NCI-H1092 (cell line): ENCODE data around the gene SOS1.
"Not testable (repeated sequence)": the region's sequence is repeated elsewhere in the genome, so short reads cannot be mapped to it uniquely, and the experiment has no call there.

Source experiments
- DNase-seq: peaks from one replicate; lab custom pipeline; 2025; lab: John Stamatoyannopoulos, UW

The SOS1 gene

GRCh38 chr2:39120771-39121522 is at the start of gene SOS1:
Gene SOS1, minus strand, starts transcription at chr2:39121051. Its CDS starts 629 bp downstream, at chr2:39120422.
- DNase-seq, result peak; percentile 91

- no peak for DNase-seq
Observed at GRCh38 chr2:39164089-39164488, 43.2 kb upstream of the SOS1 start.

- DNase-seq, result no peak
Observed at GRCh38 chr2:39160982-39161381, 40.1 kb upstream of the SOS1 start.

DNA sequence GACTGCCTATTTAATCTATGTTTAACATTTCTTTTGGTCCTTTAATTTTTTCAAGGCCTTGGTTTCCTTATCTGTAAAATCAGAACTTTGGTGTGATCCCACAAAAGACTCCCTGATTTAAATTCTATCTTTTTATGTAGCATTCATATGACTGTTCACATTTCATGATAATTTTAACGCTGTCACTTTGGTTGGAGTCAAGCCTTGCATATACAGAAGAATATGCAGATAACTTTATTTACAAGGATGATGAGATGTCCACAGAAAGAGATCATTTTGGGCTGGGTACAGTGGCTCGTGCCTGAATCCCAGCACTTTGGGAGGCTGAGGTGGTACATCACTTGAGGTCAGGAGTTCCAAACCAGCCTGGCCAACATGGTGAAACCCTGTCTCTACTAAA is 38.4 kb upstream of the SOS1 start:
- no peak for DNase-seq

DNA sequence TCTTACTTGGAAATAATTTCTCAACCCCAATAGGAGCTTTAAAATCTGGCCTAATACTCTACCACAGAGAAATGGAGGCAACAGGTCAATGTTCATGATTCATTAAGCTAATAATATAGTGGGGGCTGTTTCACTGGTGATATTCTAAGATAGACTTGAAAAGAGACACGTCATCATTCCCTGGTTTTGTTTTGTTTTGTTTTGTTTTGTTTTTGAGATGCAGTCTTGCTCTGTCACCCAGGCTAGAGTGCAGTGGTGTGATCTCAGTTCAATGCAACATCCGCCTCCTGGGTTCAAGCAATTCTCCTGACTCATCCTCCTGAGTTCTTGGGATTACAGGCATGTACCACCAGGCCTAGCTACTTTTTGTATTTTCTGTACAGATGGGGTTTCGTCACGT is 37.5 kb upstream of the SOS1 start:
- no peak for DNase-seq

DNA sequence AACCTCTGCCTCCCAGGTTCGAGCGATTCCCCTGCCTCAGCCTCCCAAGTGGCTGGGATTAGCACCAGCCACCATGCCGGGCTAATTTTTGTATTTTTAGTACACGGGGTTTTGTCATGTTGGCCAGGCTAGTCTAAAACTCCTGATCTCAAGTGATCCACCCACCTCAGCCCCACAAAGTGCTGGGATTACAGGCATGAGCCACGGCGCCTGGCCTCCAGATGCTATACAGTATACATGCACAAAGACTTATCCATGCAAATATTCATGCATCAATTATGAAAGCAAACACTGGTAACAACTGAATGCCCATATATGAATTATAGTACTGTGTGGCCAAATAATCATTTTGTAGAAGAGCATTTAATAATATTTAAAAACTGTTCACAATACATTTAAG is 36.0 kb upstream of the SOS1 start:
- DNase-seq, result no peak

- no peak for DNase-seq
Observed at GRCh38 chr2:39156107-39156506, 35.3 kb upstream of the SOS1 start.

GRCh38 chr2:39155573-39155972 is 34.7 kb upstream of the SOS1 start:
- not testable (repeated sequence) for DNase-seq

GRCh38 chr2:39154944-39155343 is 34.1 kb upstream of the SOS1 start:
- DNase-seq, result no peak

DNA sequence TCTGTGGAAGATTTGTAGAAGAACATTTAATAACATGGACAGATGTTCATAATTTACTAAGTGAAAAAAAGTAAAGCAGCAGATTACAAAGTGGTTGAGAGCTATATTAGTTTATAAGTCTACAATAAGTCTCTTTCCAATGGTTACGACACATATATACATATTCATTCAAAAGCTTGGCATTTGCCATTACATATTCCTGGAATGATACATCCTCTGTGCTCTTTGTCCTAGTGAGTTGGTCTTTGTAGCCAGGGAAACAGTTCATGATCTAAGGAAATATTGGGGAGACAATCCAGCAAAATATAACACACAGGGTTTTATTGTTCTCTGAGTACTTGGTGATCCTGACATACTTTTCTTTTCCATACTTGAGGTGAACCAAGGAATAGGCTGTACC is 32.5 kb upstream of the SOS1 start:
- no peak for DNase-seq

GRCh38 chr2:39152504-39152903 is 31.7 kb upstream of the SOS1 start:
- DNase-seq, result no peak

GRCh38 chr2:39150890-39151497 is 30.1 kb upstream of the SOS1 start:
- no peak for DNase-seq

DNA sequence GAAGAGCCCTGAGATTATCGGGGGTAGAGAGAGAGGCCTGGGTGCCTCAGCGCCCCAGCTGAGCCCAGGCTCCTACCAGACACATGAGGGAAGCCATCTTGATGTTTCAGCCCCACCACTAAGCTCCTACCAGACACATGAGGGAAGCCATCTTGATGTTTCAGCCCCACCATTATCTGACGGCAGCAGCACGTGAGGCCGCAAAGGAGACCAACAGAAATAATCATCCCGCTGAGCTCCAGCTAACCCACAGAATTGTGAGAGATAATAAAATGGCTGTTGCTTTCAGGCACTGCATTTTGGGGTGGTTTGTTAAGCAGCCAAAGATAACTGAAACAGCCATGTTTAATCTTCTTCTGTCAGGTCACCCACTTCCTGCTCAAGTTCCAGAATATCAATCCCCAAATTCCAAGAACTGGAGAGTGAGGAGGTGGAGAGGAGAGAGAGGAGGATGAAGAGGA is 29.3 kb upstream of the SOS1 start:
- no peak for DNase-seq

GRCh38 chr2:39146630-39147029 is 25.8 kb upstream of the SOS1 start:
- no peak for DNase-seq

DNA sequence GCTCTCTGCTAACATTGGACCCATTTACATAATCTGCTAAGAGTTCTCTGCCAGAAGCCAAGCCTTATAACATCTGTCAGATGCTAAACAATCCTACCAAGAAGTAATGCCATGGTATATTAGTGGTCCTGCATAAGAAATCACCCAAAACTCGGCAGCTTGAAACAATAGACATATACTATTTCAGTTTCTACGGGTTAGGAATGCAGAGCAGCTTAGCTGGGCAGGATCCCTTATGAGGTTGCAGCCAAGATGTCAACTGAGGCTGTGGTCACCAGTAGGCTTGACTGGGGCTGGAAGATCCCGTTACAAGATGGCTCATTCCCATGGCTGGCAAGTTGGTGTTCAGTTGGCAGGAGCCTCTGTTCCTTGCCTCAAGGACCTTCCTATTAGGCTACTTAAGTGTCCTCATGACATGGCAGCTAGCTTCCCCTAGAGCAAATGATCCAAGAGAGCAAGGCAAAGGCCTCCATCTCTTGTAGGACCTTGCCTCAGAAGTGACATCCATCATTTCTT is 25.1 kb upstream of the SOS1 start:
- no peak for DNase-seq

DNA sequence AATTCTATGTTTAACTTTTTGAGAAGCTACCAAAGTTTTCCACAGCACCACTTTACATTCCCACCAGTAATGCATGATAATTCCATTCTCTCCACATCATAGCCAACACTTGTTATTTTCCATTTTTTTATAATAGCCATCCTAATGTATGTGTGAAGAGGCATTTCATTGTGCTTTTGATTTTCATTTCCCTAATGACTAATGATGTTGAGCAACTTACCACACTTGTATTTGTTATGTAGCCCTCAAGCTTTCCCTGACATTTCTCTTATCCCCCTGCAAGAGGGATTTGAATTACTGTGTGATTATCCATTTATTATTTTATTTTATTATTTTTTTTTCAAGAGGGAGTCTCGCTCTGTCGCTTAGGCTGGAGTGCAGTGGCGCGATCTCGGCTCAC is 23.6 kb upstream of the SOS1 start:
- no peak for DNase-seq

DNA sequence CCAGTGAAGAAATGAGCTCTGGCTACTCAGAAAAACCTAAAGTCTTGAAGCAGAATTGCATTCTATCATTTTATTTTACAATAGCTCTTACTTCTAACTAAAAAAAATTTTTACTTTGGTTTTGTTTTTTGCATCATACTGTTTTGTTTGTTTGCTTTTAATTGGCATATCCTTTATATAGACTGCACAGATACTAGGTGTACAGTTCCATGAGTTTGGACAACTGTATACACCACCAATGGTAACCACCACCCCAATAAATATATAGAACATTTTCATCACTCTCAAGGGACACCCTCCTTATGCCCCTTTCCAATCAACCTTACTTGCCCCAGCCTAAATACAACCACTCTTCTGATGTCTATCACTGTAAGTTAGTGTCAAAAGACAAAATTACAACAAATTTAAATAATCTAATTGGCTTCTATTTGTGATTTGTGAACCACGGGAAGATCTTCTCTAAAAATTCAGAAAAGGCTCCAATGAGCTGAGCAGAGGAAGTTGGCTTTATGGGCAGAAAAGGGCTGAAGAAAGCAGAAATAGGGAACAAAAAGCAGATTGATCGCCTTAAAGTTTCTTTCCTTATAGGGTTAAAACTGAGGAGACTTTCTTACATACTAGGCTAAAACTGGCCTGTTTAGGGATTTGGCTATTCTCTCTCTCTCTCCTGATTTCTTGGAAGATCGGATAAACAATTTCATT is 22.2 kb upstream of the SOS1 start:
- no peak for DNase-seq

GRCh38 chr2:39141334-39142271 is 20.8 kb upstream of the SOS1 start:
- DNase-seq, result no peak

DNA sequence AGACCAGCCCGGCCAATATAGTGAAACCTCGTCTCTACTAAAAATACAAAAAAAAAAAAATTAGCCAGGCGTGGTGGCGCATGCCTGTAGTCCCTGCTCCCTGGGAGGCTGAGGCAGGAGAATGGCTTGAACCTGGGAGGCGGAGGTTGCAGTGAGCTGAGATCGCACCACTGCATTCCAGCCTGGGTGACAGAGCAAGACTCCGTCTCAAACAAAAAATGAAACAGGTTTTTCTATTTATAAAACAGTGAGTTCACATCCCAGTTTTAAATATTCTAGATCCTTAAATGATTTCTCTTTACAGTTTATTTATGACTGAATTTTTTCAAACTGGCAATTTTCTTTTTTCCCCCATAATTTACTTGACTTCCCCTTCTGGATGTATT is 20.1 kb upstream of the SOS1 start:
- not testable (repeated sequence) for DNase-seq

DNA sequence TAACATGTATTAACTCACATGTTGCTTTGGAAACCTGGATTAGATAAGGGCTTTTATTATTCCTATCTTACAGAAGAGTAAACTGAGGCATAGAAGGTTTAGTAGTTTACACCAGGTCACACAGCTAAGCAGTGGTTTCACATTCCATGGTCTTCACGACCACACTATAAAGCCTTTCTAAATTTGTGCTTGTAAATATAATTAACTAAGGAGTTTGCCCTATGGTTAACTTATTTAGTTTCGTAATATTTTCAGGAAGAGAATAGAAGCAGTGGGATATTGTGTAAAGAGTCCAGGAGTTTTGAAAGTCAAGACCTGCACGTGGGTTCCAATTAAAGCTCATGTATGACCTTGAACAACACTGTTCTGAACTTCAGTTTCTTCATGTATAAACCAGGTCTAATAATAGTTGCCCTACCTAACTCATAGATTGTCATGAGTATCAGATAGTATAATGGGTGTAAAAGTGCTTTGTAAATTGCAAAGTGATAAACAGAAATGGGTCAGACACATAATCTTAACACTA is 19.5 kb upstream of the SOS1 start:
- DNase-seq, result no peak

DNA sequence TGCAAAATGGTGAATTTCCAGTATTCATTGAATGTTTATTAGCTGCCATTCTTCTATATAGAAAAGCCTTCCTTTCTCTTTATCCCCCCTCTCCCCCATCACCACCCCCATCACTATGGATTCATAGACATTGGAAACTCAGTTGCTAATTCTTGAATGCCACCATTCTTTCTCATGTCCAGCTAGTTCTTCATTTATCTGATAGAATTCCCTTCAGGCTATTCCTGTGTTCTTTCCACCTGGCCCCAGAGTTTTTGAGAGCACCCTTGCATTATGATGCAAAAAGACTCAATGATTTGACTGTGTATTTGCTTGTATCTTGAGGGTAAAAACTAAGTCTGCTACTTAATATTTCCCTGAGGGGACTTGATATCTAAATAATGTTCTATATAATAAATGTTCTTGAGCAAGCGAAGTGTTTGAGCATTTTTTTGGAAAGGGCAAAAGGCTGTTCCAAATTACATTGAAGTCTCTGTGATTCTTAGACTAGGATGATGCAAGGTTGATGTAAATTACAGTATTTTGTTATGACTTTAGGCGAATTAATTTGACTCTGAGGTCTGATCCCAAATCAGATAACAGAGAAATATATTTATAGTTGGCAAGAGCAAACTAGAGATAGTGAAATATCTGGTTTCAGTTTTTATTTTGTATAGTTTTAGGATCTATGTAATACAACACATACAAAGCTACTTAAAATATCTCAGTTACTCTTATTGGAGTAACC is 18.8 kb upstream of the SOS1 start:
- DNase-seq, result no peak
